Transverse colon (tissue), 4 donors: Measurements from ENCODE around the gene SOCS3. TPM values are rescaled to one million over a fixed set of nuclear protein-coding genes. Genes with fewer than 3 reads are reported as not detected.

ENCODE experiments used
- DNase-seq: peaks from one replicate; pipeline ENCODE4 v3.0.0-alpha.2; 2019
- H3K27ac ChIP-seq, 4 donors: fragments of 200-600 bp; sonication (generic); 2 replicates each; pipeline ENCODE4 v1.5.1; 2016 to 2018; ENCODE audit warnings: inconsistent platforms in 4 of 4
- H3K27me3 ChIP-seq: fragments of 200-600 bp; sonication (generic); 2 replicates; pipeline ENCODE4 v1.5.1; 2017; ENCODE audit warnings: inconsistent platforms
- H3K36me3 ChIP-seq, 4 donors: fragments of 200-600 bp; sonication (generic); 2 replicates each; pipeline ENCODE4 v1.5.1; 2017 to 2019; ENCODE audit warnings: inconsistent platforms in 4 of 4
- H3K4me1 ChIP-seq, 4 donors: fragments of 200-600 bp; sonication (generic); 2 replicates each; pipeline ENCODE4 v1.5.1; 2017 to 2020; ENCODE audit warnings: inconsistent platforms in 4 of 4
- H3K4me3 ChIP-seq, 4 donors: fragments of 200-600 bp; sonication (generic); 1 replicate in 1 of 4; 2 replicates in 3 of 4; pipeline versions ENCODE4 v1.5.1 to v1.6.1; 2017 to 2019; ENCODE audit warnings: inconsistent platforms in 4 of 4
- H3K9me3 ChIP-seq, 2 donors: fragments of 200-600 bp; sonication (generic); 2 replicates each; pipeline ENCODE4 v1.5.1; 2017 to 2019; ENCODE audit warnings: inconsistent platforms in 2 of 2
- EP300 ChIP-seq: sonication (generic); formaldehyde crosslinking; IDR thresholded peaks from one replicate; pipeline ENCODE4 v1.6.1; 2017; ENCODE audit warnings: antibody characterized with exemption, low read depth
- POLR2A ChIP-seq: fragments of 450-650 bp; IDR thresholded peaks from one replicate; pipeline ENCODE4 v1.6.1; 2016; ENCODE audit warnings: antibody characterized with exemption, mild to moderate bottlenecking, moderate library complexity
- POLR2AphosphoS5 ChIP-seq, 3 donors: sonication (generic); formaldehyde crosslinking; IDR thresholded peaks; one replicate each; pipeline ENCODE4 v1.6.1; 2016; ENCODE audit warnings: antibody characterized with exemption in 3 of 3
- WGBS, 2 donors: methylation state at CpG; one replicate each; pipeline ENCODE4 v1.1.5; 2018; ENCODE audit warnings: low coverage in 1 of 2; 5-methylcytosine and 5-hydroxymethylcytosine counted together
- in situ Hi-C, 4 donors: fragments of 200-750 bp; cut with MboI; loops; one replicate each; pipeline versions ENCODE4 v1.15.0 to v1.15.1; 2017; ENCODE audit warnings: low sequenced_read_pairs in 3 of 4, low pct_ligation_motif_present in 1 of 4, low pct_unique_long_range_greater_than_20kb in 1 of 4
- intact Hi-C: fragments of 100-400 bp; cut with DNase I; formaldehyde crosslinking; loops from one replicate; pipeline ENCODE4 v1.15.1; 2023; ENCODE audit warnings: low total_unique reads
- total RNA-seq, 4 donors: library from RNA; depleted of rRNA; stranded (reverse); fragments of >200 nt; gene quantifications; one replicate each; pipeline ENCODE4 v1.1.0, GENCODE V29; 2016
- TF ChIP-seq, protein P1 (sequence below), 5 experiments: fragments of 200-600 bp in 3 of 5; fragments of 450-650 bp in 2 of 5; sonication (generic) in 3 of 5; IDR thresholded peaks; 1 replicate in 2 of 5; 2 replicates in 3 of 5; pipeline ENCODE4 v1.5.1; 2016 to 2017; ENCODE audit warnings: antibody characterized with exemption in 5 of 5, inconsistent platforms in 3 of 5, mild to moderate bottlenecking in 2 of 5, moderate library complexity in 1 of 5

Gene SOCS3
- total RNA-seq, 4 donors from 2014 or later: 22.3 to 230 (median 37.6) TPM

GRCh38 chr17:78400581-78401240 is 40.8 kb upstream of the SOCS3 start:
- WGBS, 2 donors: 80 to 92% methylated on average over 1 to 17 of the region's 17 CpGs
- TF ChIP-seq POLR2A (no peak), POLR2AphosphoS5 (IDR thresholded peaks at IDR 0.05) (no peak), EP300 (no peak)
- TF ChIP-seq, protein P1, sequence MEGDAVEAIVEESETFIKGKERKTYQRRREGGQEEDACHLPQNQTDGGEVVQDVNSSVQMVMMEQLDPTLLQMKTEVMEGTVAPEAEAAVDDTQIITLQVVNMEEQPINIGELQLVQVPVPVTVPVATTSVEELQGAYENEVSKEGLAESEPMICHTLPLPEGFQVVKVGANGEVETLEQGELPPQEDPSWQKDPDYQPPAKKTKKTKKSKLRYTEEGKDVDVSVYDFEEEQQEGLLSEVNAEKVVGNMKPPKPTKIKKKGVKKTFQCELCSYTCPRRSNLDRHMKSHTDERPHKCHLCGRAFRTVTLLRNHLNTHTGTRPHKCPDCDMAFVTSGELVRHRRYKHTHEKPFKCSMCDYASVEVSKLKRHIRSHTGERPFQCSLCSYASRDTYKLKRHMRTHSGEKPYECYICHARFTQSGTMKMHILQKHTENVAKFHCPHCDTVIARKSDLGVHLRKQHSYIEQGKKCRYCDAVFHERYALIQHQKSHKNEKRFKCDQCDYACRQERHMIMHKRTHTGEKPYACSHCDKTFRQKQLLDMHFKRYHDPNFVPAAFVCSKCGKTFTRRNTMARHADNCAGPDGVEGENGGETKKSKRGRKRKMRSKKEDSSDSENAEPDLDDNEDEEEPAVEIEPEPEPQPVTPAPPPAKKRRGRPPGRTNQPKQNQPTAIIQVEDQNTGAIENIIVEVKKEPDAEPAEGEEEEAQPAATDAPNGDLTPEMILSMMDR (IDR thresholded peaks at IDR 0.05): no peak
- no peak overlapping the region for H3K27ac ChIP-seq
- no peaks in the 10 kb centered on the region for H3K27me3 ChIP-seq
- no peak overlapping the region for H3K4me3 ChIP-seq
- in situ Hi-C loops: no loop called here
- intact Hi-C loops: no loop called here
- H3K9me3 ChIP-seq: no peaks in the 10 kb centered on the region
- H3K36me3 ChIP-seq: peaks cover 0 to 54% (median 22%) of the 10 kb centered on the region in 4 donors
- DNase-seq: no peak
- peaks cover 0 to 5% (median 0%) of the 10 kb centered on the region in 4 donors for H3K4me1 ChIP-seq

DNA sequence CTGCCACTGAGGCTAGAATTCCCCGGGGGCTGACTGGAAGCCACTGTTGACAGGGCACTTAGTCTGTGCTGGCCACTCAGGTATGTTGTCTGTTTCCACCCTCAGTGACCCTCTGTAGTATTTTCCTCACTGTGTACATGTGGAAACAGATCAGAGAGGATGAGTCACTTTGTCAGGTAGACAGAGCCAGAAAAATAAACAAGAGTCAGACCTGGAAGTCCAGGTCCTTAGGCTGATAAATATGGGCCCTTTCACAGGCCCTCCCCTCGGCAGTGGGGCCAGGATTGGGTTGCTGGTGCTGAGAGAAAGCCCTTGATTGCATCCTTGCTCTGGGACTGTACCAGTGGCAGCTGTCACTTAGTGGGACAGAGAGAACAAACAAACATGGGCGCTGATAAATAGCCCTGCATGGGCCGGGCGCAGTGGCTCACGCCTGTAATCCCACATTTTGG is 39.8 kb upstream of the SOCS3 start:
- in situ Hi-C loops: no loop called here
- DNase-seq: no peak
- intact Hi-C loops: no loop called here
- no peaks in the 10 kb centered on the region for H3K27me3 ChIP-seq
- H3K36me3 ChIP-seq: peaks cover 0 to 54% (median 23%) of the 10 kb centered on the region in 4 donors
- peaks cover 0 to 5% (median 0%) of the 10 kb centered on the region in 4 donors for H3K4me1 ChIP-seq
- WGBS, 2 donors: 82 to 100% methylated on average over 3 to 6 of the region's 6 CpGs
- no peak overlapping the region for H3K4me3 ChIP-seq
- TF ChIP-seq POLR2A (no peak), EP300 (no peak), POLR2AphosphoS5 (IDR thresholded peaks at IDR 0.05) (no peak)
- TF ChIP-seq, protein P1 (IDR thresholded peaks at IDR 0.05): no peak
- H3K9me3 ChIP-seq: no peaks in the 10 kb centered on the region
- no peak overlapping the region for H3K27ac ChIP-seq

DNA sequence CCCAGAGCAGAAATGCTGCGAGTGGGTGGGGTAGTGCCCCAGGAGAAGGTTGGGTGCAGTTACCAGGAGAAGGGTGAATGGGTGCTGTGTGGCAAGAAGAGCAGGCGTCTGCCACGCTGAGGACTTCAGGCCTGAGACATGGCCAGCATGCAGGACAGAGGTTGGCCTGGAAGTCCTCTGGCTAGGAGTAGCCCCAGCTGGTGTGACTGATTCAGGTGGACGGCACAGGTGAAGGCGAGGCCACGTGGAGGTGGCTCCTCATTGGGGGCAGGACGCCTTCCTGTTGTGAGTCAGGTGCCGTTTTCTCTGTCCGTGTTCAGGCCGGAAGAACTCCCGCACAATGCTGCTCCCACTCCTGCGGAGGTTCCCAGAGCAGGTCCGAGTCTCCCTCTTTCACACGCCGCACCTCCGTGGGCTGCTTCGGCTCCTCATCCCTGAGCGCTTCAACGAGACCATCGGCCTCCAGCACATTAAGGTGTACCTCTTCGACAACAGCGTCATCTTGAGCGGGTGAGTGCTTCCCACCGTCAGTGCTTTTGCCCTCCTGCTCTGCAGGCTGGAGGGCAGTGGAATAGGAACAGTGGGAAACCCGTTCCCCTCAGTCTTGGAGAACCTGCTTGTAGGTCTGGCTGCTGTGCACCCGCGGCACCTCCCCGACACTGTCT is 39.3 kb upstream of the SOCS3 start:
- no peaks in the 10 kb centered on the region for H3K27me3 ChIP-seq
- no peak overlapping the region for H3K4me3 ChIP-seq
- 87% methylated on average over 28 of the region's 28 CpGs; no CpG with 5 or more reads in 1 of the 2 donors for WGBS, 2 donors
- in situ Hi-C loops: no loop called here
- intact Hi-C loops: no loop called here
- TF ChIP-seq EP300 (no peak), POLR2A (no peak), POLR2AphosphoS5 (IDR thresholded peaks at IDR 0.05) (no peak)
- TF ChIP-seq, protein P1 (IDR thresholded peaks at IDR 0.05): no peak
- H3K27ac ChIP-seq: no peak overlapping the region
- peaks cover 0 to 5% (median 0%) of the 10 kb centered on the region in 4 donors for H3K4me1 ChIP-seq
- no peak for DNase-seq
- peaks cover 0 to 53% (median 20%) of the 10 kb centered on the region in 4 donors for H3K36me3 ChIP-seq
- no peaks in the 10 kb centered on the region for H3K9me3 ChIP-seq

DNA sequence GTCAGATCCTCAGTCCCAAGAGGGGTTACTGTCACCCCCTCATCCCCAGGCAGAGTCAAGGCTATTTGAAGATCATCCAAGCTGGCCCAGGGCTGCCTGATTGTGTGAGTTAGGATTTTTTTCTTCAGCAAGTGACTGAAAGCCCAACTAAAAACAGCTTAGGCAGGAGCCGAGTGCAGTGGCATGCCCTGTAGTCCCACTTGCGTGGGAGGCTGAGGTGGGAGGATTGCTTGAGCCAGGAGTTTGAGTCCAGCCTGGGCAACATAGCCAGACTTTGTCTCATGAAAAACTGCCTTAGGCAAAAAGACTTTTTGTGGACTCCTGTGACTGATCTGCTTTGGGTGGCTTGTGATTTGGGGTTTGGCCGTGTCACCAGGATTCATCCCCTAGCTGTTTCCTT is 38.5 kb upstream of the SOCS3 start:
- 100% methylated on average over 3 of the region's 3 CpGs; no CpG with 5 or more reads in 1 of the 2 donors for WGBS, 2 donors
- Histone ChIP-seq H3K27ac (no peak overlapping the region), H3K4me1 (peaks cover 0 to 5% (median 0%) of the 10 kb centered on the region in 4 donors), H3K4me3 (no peak overlapping the region), H3K27me3 (no peaks in the 10 kb centered on the region), H3K9me3 (no peaks in the 10 kb centered on the region), H3K36me3 (peaks cover 0 to 45% (median 18%) of the 10 kb centered on the region in 4 donors)
- in situ Hi-C loops: no loop called here
- intact Hi-C loops: no loop called here
- no peak for DNase-seq
- TF ChIP-seq POLR2A: no peak
- TF ChIP-seq, protein P1 (IDR thresholded peaks at IDR 0.05): no peak
- TF ChIP-seq POLR2AphosphoS5 (IDR thresholded peaks at IDR 0.05): no peak
- TF ChIP-seq EP300: no peak
